Omental fat pad (tissue), 4 donors: ENCODE data around the gene MCRIP2. TPM values are rescaled to one million over a fixed set of nuclear protein-coding genes. Genes with fewer than 3 reads are reported as not detected.
A peak's percentile ranks its signal among the peaks of the same experiment; 100 is the strongest.

Experiments
- ATAC-seq: fragments of 150-250 bp; one replicate; pipeline ENCODE4 v1.9.1; 2016; ENCODE audit warnings: mild to moderate bottlenecking, moderate library complexity; ENCODE audit not compliant: low FRiP score
- DNase-seq: peaks from one replicate; pipeline ENCODE4 v3.0.0-alpha.2; 2019; ENCODE audit warnings: low spot score
- CTCF ChIP-seq, 3 donors: fragments of 450-650 bp; IDR thresholded peaks; one replicate each; pipeline ENCODE4 v1.5.1; 2016 to 2017; ENCODE audit warnings: antibody characterized with exemption in 3 of 3, mild to moderate bottlenecking in 3 of 3, moderate library complexity in 2 of 3
- total RNA-seq, 4 donors: library from RNA; depleted of rRNA; stranded (reverse); fragments of >200 nt; gene quantifications; one replicate each; pipeline ENCODE4 v1.1.0, GENCODE V29; 2016

Gene MCRIP2
- total RNA-seq, 4 donors from 2014 or later: 33.3 to 54.7 (median 41.3) TPM

GRCh38 chr16:692356-693108 lies 50.9 kb downstream of the MCRIP2 start:
- ATAC-seq (no peak), DNase-seq (no peak)
- no peak for TF ChIP-seq CTCF (IDR thresholded peaks at IDR 0.05)

- TF ChIP-seq CTCF (IDR thresholded peaks at IDR 0.05): no peak
- DNase-seq (no peak), ATAC-seq (no peak)
Measured at GRCh38 chr16:693364-693763, 51.7 kb downstream of the MCRIP2 start.

GRCh38 chr16:693766-694165 lies 52.1 kb downstream of the MCRIP2 start:
- ATAC-seq: no peak
- TF ChIP-seq CTCF (IDR thresholded peaks at IDR 0.05): no peak

GRCh38 chr16:694187-694862 lies 52.7 kb downstream of the MCRIP2 start:
- ATAC-seq (no peak), DNase-seq (no peak)
- no peak for TF ChIP-seq CTCF (IDR thresholded peaks at IDR 0.05)

More at GRCh38 chr16:693766-694165, 52.1 kb downstream of the MCRIP2 start:
- no peak for DNase-seq

- no peak for ATAC-seq
- TF ChIP-seq CTCF (IDR thresholded peaks at IDR 0.05): no peak
- DNase-seq: no peak
Measured at GRCh38 chr16:694863-695354, 53.3 kb downstream of the MCRIP2 start.

- TF ChIP-seq CTCF (IDR thresholded peaks at IDR 0.05): no peak
- peak; percentile 46 for ATAC-seq
- no peak for DNase-seq
Measured at GRCh38 chr16:695355-696089, 53.9 kb downstream of the MCRIP2 start.

Other genes starting within 250 kb of the MCRIP2 start
- gene NME4, start 244.6 kb upstream of the MCRIP2 start, total RNA-seq: 100 to 1,000 TPM in 1 of 4 donors, 10 to 100 TPM in 3; 49.5 to 115 (median 79.3) TPM
- gene DECR2, start 239.9 kb upstream of the MCRIP2 start, total RNA-seq: 10 to 100 TPM; 16.5 to 30.9 (median 21.4) TPM
- 10 to 100 TPM; 24.9 to 52.2 (median 48.7) TPM for gene RAB11FIP3, start 216.2 kb upstream of the MCRIP2 start, total RNA-seq
- gene CAPN15, start 114.1 kb upstream of the MCRIP2 start, total RNA-seq: 10 to 100 TPM; 16.4 to 87.2 (median 22.0) TPM
- under 1 TPM in 1 of 4 donors, not detected in 3; 0.19 TPM for gene PRR35, start 81.4 kb upstream of the MCRIP2 start, total RNA-seq
- 1 to 10 TPM in 3 of 4 donors, under 1 TPM in 1; 0.24 to 5.5 (median 1.2) TPM for gene NHLRC4, start 74.8 kb upstream of the MCRIP2 start, total RNA-seq
- 10 to 100 TPM; 22.0 to 25.1 (median 23.8) TPM for gene PIGQ, start 71.9 kb upstream of the MCRIP2 start, total RNA-seq
- 10 to 100 TPM; 11.6 to 20.6 (median 14.8) TPM for gene RAB40C, start 51.8 kb upstream of the MCRIP2 start, total RNA-seq
- under 1 TPM in 3 of 4 donors, not detected in 1; 0.19 to 0.63 (median 0.25) TPM for gene WFIKKN1, start 10.8 kb upstream of the MCRIP2 start, total RNA-seq
- gene METTL26, start 5.5 kb upstream of the MCRIP2 start, total RNA-seq: 100 to 1,000 TPM in 3 of 4 donors, 10 to 100 TPM in 1; 75.7 to 155 (median 111) TPM
- gene WDR90, start 7.5 kb downstream of the MCRIP2 start, total RNA-seq: 10 to 100 TPM in 3 of 4 donors, 1 to 10 TPM in 1; 7.0 to 25.1 (median 21.2) TPM
- gene RHOT2, start 26.3 kb downstream of the MCRIP2 start, total RNA-seq: 10 to 100 TPM; 38.8 to 86.9 (median 61.5) TPM
- 1 to 10 TPM in 1 of 4 donors, under 1 TPM in 2, not detected in 1; 0.44 to 1.0 (median 0.96) TPM for gene RHBDL1, start 33.8 kb downstream of the MCRIP2 start, total RNA-seq
- gene STUB1, start 38.6 kb downstream of the MCRIP2 start, total RNA-seq: 100 to 1,000 TPM; 119 to 161 (median 128) TPM
- gene JMJD8, start 42.5 kb downstream of the MCRIP2 start, total RNA-seq: 10 to 100 TPM; 65.8 to 79.6 (median 71.8) TPM
- gene WDR24, start 48.6 kb downstream of the MCRIP2 start, total RNA-seq: 1 to 10 TPM; 6.7 to 8.7 (median 6.9) TPM
- under 1 TPM in 3 of 4 donors, not detected in 1; 0.48 to 0.75 (median 0.56) TPM for gene FBXL16, start 64.0 kb downstream of the MCRIP2 start, total RNA-seq
- 10 to 100 TPM; 13.6 to 31.2 (median 20.5) TPM for gene METRN, start 73.3 kb downstream of the MCRIP2 start, total RNA-seq
- gene ANTKMT, start 79.3 kb downstream of the MCRIP2 start, total RNA-seq: 10 to 100 TPM; 21.9 to 45.4 (median 36.2) TPM
- gene CCDC78, start 84.6 kb downstream of the MCRIP2 start, total RNA-seq: 1 to 10 TPM in 2 of 4 donors, under 1 TPM in 2; 0.72 to 2.4 (median 1.5) TPM
- gene HAGHL, start 85.3 kb downstream of the MCRIP2 start, total RNA-seq: 1 to 10 TPM in 3 of 4 donors, under 1 TPM in 1; 0.79 to 7.3 (median 4.6) TPM
- 10 to 100 TPM; 17.6 to 26.8 (median 22.1) TPM for gene CIAO3, start 99.2 kb downstream of the MCRIP2 start, total RNA-seq
- gene MSLN, start 118.9 kb downstream of the MCRIP2 start, total RNA-seq: 100 to 1,000 TPM in 2 of 4 donors, 10 to 100 TPM in 1, 1 to 10 TPM in 1; 1.1 to 355 (median 129) TPM
- 10 to 100 TPM in 3 of 4 donors, 1 to 10 TPM in 1; 9.6 to 20.9 (median 13.7) TPM for gene RPUSD1, start 146.6 kb downstream of the MCRIP2 start, total RNA-seq
- 10 to 100 TPM in 1 of 4 donors, 1 to 10 TPM in 3; 2.8 to 10.7 (median 4.6) TPM for gene CHTF18, start 146.8 kb downstream of the MCRIP2 start, total RNA-seq
- not detected for gene GNG13, start 158.9 kb downstream of the MCRIP2 start, total RNA-seq